AG04450 (cell line): ENCODE measurements around the gene CLMN. TPM values are rescaled to one million over a fixed set of nuclear protein-coding genes. Genes with fewer than 3 reads are reported as not detected.

Experiments
- CTCF ChIA-PET: fragments of 300-600, 350-600 bp; formaldehyde crosslinking; extraction: SDS; loops from one replicate; lab custom pipeline; 2022; ENCODE audit warnings: antibody characterized with exemption, inconsistent platforms; lab: Charles Lee
- POLR2A ChIA-PET: fragments of 350-600 bp; formaldehyde crosslinking; extraction: SDS; loops from one replicate; lab custom pipeline; 2021; ENCODE audit warnings: antibody characterized with exemption, inconsistent platforms; lab: Yijun Ruan, JAX
- DNase-seq: peaks from one replicate; pipeline ENCODE4 v3.0.0-alpha.2; 2011; ENCODE audit warnings: low read depth, low spot score
- H3K27ac ChIP-seq: one replicate; pipeline ENCODE4 v1.5.1; 2012; ENCODE audit warnings: low read depth, low read length, control low read depth
- H3K27me3 ChIP-seq: one replicate; pipeline ENCODE4 v1.6.0; 2012; ENCODE audit warnings: low read length; ENCODE audit not compliant: control insufficient read depth, insufficient read depth
- H3K4me3 ChIP-seq: 2 replicates; pipeline ENCODE4 v1.5.1; 2011; ENCODE audit warnings: mild to moderate bottlenecking, low read depth, low read length, control low read depth
- H3K9me3 ChIP-seq: 2 replicates; pipeline ENCODE4 v1.5.1; 2012; ENCODE audit warnings: low read length; ENCODE audit not compliant: control insufficient read depth, insufficient read depth
- polyA plus RNA-seq: library from polyadenylated mRNA; depleted of rRNA; stranded (reverse); fragments of >200 nt; gene quantifications from 2 replicates; pipeline ENCODE4 v1.2.3, GENCODE V29; 2011
- TF ChIP-seq, protein P1 (sequence below): IDR thresholded peaks from 2 replicates; pipeline ENCODE4 v1.5.1; 2011; ENCODE audit warnings: low read depth, low read length, control low read depth, inconsistent platforms

CLMN gene
- polyA plus RNA-seq, 1 experiment, result 0.09 TPM

DNA sequence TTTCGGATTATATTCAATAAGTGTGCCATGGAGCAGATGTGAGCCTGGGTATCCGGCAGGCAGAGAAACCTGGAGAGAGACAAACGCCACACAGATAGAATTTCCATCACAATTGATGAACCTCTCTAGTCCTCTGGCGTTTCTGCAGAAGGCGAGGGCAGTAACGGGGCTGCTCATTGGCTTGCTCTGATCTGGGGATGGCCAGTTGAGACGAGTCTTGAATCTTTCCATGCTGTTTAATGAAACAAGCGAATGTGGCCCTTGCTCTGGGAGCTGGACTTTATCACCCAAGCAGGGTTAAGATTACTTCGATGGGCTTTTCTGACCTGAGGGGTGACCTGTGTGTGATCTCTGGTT, 42.4 kb upstream of the CLMN start:
- H3K9me3 ChIP-seq, result no peaks in the 10 kb centered on the region; the same call in 1 of the 2 replicates
- CTCF ChIA-PET, result interaction anchor here (1.3 kb wide), 1 partner anchor 672 kb away, joined by 3 read pairs; no protein-coding TSS in a partner anchor
- H3K27ac ChIP-seq, result no peak overlapping the region
- no peak for DNase-seq
- H3K4me3 ChIP-seq, result no peak overlapping the region
- POLR2A ChIA-PET, result no interaction called here
- TF ChIP-seq, protein P1, sequence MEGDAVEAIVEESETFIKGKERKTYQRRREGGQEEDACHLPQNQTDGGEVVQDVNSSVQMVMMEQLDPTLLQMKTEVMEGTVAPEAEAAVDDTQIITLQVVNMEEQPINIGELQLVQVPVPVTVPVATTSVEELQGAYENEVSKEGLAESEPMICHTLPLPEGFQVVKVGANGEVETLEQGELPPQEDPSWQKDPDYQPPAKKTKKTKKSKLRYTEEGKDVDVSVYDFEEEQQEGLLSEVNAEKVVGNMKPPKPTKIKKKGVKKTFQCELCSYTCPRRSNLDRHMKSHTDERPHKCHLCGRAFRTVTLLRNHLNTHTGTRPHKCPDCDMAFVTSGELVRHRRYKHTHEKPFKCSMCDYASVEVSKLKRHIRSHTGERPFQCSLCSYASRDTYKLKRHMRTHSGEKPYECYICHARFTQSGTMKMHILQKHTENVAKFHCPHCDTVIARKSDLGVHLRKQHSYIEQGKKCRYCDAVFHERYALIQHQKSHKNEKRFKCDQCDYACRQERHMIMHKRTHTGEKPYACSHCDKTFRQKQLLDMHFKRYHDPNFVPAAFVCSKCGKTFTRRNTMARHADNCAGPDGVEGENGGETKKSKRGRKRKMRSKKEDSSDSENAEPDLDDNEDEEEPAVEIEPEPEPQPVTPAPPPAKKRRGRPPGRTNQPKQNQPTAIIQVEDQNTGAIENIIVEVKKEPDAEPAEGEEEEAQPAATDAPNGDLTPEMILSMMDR, result no peak
- peaks cover 6% of the 10 kb centered on the region for H3K27me3 ChIP-seq

DNA sequence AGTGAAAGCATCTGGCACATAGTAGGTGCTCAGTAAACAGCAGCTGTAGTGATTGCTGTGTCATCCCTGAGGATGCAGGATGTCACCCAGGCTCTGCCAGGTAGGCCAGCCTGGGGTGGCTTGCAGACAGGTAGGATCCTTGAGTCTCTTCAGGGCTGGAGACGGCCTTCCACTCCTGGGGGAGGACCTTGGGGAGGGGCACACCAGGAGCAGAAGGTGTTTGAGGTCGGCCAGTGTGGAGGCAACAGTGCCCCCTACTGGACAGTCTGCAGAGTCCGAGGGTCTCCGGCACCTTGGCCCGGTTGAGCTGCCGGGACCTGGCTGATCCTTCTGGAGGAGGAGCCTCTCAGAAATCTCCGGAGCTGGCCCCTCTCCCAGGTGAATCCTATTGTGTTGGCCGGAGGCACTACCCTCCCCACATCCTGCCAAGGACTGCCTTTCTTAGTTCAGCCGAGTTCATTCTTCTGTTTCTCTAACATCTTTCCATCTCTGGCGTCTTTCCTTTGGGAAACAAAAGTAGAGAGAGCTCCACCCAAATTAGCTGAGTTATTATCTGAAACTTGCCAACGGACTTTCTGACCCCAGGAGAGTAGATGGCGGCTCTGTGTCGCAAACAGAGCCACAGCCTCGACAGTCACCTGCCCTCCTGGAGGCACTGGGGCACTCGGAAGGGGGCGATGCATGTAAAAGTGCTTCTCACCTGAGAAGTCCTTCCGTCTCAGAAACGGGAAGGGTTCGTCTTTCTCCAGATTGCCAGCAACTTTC, 41.8 kb upstream of the CLMN start:
- TF ChIP-seq, protein P1, result peak; percentile 30
- DNase-seq, result no peak
- peaks cover 6% of the 10 kb centered on the region for H3K27me3 ChIP-seq
- no peak overlapping the region for H3K4me3 ChIP-seq
- no peak overlapping the region for H3K27ac ChIP-seq
- ChIA-PET POLR2A (no interaction called here), CTCF (interaction anchor here (1.3 kb wide), 1 partner anchor 672 kb away, joined by 3 read pairs; no protein-coding TSS in a partner anchor)
- H3K9me3 ChIP-seq, result no peaks in the 10 kb centered on the region; the same call in 1 of the 2 replicates

DNA sequence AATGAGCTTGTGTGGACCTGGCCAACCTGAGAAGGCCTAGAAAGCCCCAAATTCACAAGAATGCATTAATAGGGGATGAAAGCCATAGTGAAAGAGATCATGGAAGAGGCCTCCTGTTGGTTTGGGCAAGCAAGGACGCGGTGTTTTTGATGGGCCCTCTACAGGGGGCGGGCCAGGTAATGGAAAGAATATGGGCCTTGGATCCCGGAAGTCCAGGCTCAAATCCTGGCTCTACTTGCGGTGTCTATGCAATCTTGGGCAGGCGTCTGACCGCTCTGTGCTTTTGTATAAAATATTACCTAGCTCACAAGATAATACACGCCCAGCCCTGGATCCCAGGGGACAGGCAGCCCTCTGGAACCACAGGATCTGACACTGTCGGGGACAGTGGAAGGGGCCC, 41.1 kb upstream of the CLMN start:
- Histone ChIP-seq H3K27me3 (peaks cover 6% of the 10 kb centered on the region), H3K4me3 (no peak overlapping the region), H3K9me3 (no peaks in the 10 kb centered on the region; the same call in 1 of the 2 replicates), H3K27ac (no peak overlapping the region)
- ChIA-PET POLR2A (no interaction called here), CTCF (no interaction called here)
- TF ChIP-seq, protein P1, result no peak
- no peak for DNase-seq

DNA sequence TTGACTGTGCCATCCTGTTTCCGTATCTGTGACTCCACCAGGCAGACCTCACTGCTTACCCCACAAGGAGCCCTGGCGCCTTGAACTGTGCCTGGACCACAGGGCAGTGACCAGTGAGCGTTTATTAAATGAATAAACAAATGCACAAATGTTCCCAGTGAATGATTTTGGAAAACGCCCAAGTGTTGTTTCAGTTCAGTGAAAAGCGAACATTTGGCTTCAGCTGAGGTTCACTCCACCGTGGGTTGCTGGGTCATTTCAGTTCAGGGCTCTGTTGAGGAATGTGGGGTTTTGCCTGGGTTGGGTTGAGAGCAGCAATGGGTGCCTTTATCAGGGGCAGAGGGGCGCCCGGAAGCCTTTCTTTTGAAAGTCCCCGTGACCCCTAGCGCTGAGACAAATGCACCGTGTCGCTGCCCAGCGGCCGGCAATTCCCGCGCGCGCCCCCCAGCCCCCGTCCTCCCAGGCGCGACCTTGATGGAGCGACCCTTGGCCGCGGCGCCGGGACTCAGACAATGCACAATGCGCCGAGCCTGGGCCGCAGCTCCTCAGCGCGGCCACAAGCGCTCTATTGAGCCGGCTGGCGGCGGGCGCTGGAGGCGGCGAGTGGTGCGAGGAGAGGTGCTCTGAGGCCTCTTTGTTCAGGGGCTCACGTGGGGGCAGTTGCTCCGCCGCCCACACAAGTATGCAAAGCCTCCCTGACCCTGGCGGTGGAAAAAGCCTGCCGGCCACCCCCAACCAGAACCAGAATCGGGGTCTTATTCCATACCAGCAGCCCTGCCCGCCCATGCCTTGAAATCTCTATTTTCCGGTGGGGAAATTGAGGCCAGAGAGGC, 40.5 kb upstream of the CLMN start:
- ChIA-PET CTCF (no interaction called here), POLR2A (no interaction called here)
- TF ChIP-seq, protein P1, result no peak
- H3K4me3 ChIP-seq, result no peak overlapping the region
- H3K9me3 ChIP-seq, result no peaks in the 10 kb centered on the region; the same call in 1 of the 2 replicates
- peaks cover 6% of the 10 kb centered on the region for H3K27me3 ChIP-seq
- no peak overlapping the region for H3K27ac ChIP-seq
- no peak for DNase-seq
